GM21737 (cell line): ENCODE results near the gene FAM193A.
"Not testable (repeated sequence)": the region's sequence is repeated elsewhere in the genome, so short reads cannot be mapped to it uniquely, and the experiment has no call there.

ENCODE experiments used
- ATAC-seq: cut with Tn5 transposase; IDR thresholded peaks from one replicate; pipeline ENCODE4 v1.9.1; 2021; ENCODE audit warnings: mild to moderate bottlenecking, moderate library complexity; ENCODE audit not compliant: unreplicated experiment

Gene FAM193A

DNA sequence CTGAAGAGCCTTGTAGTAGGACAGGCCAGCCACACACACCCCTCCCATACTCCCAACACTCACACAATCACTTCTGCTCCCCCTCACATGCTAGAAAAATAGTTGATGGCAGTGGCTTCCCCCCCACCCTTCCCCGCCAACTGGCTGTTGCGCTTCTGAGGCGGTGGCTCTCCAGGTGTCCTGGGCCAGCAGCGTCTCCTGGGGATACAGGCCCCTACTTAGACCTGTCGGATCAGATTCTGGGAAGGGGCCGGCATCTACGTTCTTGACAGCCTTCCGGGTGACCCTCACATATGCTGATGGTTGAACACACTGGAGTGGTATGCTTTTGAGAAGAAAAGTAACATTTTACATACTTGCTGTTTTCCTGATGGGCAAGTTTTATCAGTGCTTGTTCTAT is 179.8 kb downstream of the FAM193A start:
- no peak for ATAC-seq

DNA sequence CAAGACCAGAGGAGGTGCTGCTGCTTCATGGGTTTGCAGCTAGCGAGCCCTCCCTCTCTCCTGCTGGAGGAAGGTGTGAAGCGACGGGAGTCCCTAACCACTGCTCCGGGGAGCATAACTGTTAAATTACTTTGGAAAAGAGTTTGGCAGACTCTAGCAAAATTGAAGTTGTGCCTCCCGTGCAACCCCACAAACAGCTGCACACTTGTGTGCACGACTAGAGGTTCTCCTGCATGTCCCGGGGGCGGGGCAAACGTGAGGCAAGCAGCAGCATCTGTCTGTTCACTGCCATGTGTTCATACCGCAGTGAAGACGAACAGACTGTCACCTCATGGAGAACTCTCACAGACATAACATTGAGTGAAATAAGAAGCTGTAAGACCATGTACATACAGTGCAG is 185.1 kb downstream of the FAM193A start:
- no peak for ATAC-seq

DNA sequence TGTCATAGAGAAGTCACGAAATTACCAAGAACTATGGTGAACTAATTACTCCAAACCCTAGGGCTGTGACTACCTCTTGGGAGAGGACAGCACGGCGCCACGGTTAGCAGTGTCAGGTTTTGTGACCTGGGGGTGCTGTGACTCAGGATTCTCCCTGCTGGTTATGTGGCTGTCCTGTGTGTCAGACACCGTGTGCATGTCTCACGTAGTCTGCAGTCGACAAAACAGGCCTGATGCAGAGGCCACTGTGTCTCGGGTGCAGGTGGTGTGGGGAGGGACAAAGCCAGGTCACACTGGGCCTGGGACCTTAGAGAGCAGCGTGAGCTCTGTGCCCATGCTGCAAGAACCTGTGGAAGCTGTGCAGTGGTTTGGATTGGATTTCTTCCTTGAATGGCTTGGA is 185.6 kb downstream of the FAM193A start:
- no peak for ATAC-seq

DNA sequence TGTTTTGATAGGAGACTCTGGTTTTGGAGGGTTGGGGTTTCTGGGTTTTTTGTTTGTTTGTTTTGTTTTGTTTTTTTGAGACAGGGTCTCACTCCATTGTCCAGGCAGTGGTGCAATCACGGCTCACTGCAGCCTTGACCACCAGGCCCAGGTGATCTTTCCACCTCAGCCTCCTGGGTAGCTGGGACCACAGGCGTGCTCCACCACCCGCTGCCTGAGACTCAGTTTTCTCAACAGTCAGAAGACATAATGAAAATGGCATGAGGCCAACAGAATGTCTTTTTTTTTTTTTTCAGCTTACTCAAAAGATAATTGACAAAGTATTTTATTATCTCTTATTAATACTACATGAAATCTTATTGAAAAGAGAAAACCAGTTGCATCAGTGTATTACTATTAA is 187.3 kb downstream of the FAM193A start:
- no peak for ATAC-seq

DNA sequence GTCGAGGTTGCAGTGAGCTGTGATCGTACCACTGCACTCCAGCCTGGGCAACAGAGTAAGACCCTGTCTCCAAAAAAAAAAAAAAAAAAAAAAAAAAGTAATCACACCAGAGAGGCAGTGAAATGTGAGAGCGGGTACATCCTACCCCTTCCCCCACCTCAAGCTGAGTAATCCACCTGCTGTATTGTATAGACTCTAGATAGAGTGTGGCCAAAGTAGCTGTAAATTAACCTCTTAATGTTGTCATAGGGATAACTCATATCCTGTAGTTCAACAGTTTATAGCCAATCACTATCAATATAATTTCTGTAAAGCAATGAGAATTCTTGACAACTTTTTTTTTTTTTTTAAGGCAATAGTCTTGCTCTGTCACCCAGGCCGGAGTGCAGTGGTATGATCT is 188.9 kb downstream of the FAM193A start:
- no peak for ATAC-seq

DNA sequence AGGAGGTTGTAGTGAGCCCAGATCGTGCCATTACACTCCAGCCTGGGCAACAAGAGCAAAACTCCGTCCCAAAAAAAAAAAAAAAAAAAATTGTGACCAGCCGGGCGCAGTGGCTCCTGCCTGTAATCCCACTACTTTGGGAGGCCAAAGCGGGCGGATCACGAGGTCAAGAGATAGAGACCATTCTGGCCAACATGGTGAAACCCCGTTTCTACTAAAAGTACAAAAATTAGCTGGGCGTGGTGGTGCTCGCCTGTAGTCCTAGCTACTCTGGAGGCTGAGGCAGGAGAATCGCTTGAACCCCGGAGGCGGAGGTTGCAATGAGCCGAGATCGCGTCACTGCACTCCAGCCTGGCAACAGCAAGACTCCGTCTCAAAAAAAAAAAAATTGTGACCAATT is 190.4 kb downstream of the FAM193A start:
- ATAC-seq, result not testable (repeated sequence)

DNA sequence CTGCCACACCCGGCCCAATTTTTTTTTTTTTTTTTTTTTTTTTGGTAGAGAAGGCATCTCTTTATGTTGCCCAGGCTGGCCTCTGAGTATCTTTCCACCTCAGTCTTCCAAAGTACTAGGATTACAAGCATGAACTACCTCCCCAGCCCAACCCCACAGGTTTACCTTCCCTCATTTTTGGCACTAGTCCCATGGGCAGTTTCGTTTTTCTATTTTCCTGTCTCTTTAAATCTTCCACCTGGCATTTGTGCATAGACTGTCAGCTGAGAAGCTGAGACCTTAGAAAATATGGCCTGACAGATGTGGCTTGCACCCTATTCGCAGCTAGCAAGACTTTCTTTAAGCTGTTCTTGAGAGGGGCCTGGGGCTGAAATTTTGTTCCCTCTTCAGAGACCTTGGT is 191.8 kb downstream of the FAM193A start:
- ATAC-seq, result no peak

DNA sequence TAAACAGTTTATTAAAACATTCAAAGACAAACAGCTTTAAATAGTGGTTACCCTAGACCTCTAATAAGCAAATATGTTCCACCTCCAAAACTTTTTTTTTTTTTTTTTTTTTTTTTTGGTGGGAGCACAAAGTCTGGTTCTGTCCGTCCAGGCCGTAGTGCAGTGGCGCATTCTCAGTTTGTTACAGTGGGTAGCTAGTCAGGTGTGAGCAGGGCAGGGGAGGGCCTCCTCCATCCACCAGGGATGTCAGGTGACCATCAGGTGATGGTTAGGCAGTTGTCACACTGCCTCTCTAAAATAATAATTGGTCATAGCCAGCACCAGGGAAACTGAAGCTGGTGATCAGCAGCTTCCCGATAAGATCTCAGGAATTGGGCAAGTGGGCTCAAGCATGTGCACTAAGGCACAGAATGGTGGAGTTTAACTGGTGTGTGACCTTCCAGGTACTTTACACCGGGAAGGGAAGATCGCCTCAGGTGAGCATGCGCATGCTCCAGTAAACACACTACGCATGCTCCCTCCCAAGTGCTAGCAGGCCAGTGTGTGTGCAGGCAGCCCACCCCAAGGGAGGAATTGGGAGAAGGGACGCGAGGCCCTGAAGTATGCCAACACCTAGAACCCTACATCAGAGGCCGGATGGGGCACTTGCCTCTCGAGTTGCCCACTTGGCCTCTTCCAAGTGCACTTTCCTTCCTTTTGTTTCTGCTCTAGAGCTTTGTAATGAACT is 192.5 kb downstream of the FAM193A start:
- no peak for ATAC-seq

DNA sequence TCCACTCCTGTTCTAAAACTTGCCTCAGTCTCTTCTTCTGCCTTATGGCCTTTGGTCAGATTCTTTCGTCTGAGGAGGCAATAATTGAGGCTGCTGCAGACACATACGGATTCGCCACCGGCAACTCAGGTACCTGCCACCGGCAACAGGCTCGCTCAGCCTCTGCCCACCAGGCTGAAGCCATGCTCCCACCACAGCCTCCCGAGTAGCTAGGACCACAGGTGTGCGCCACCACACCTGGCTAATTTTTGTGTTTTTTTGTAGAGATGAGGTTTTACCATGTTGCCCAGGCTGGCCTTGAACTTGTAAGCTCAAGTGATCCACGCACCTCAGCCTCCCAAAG is 193.1 kb downstream of the FAM193A start:
- ATAC-seq, result no peak

DNA sequence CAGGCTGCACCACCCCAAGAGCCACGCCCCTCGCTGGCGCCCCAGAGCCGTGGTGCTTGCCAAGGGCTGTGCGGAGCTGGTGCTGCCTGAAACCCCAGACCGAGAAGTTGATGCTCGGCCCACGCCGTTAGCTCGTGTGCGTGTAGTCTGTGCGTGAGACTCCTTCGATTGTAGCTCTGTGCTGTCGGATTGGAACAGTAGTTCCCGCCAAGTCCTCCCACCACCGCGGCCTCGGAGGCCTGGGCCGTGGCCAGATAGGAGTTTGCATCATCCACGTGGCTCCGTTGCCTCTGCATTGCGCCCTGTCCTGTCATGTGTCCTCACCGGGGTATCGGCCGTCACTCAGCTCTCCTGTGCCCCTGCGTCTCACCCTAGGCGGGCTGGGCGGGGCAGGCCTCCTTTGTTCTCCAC is 195.5 kb downstream of the FAM193A start:
- no peak for ATAC-seq

DNA sequence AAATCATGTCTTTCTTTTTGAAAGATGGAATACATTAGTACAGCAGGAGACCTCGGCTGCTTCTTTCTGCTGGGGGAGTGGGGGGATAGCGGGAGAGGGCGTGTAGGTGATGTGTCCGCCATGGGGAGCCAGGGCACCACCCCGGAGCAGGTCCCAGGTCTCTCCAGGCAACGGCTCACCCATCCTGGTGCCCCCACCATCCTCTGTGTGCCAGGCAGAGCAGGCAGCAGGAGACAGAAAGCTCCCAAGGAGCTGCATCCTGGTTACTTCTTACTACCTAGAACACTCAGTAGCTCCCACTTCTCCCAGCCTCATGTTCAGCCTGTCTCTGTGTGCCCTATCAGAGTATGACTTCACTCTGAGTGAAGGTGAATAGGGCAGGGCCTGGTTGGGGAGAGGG is 196.1 kb downstream of the FAM193A start:
- no peak for ATAC-seq

DNA sequence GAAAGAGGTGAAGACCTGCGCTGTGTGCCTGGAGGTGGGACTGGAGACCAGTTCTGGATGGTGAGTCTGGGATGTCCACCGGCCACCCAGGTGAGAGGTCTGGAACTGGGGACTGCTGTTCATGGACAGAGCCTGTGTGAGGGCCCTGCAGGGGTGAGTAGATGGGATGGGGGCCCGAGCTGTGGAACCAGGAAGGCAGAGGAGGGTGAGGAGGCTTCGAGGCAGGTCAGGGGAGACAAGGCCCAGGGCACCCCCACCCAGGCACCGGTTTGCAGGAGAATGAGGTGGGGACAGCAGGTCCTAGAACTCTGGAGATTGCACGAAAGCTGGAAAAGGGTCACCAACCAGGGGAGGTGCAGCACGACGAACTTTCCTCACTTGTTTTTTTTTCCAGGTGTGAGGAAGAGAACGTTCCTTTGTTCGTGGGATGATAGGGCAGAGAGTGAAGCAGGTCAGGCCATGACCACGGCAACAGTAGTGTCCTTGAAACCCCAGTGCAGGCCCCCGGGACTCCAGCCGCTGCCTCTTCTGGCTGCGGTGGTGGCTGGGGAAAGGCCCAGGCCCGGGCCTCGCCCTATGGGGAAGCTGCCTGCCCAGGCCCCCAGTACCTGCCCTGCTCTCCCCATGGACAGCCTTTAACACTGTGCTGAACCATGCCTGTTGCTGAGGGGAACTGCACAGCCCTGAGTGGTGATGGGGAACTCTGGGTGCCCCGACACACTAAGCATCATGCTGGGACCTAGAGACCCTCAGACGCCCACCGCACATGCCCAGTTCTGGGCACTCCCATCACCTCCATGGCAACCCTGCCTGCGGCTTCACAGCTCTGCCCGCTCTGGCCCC is 196.8 kb downstream of the FAM193A start:
- no peak for ATAC-seq

DNA sequence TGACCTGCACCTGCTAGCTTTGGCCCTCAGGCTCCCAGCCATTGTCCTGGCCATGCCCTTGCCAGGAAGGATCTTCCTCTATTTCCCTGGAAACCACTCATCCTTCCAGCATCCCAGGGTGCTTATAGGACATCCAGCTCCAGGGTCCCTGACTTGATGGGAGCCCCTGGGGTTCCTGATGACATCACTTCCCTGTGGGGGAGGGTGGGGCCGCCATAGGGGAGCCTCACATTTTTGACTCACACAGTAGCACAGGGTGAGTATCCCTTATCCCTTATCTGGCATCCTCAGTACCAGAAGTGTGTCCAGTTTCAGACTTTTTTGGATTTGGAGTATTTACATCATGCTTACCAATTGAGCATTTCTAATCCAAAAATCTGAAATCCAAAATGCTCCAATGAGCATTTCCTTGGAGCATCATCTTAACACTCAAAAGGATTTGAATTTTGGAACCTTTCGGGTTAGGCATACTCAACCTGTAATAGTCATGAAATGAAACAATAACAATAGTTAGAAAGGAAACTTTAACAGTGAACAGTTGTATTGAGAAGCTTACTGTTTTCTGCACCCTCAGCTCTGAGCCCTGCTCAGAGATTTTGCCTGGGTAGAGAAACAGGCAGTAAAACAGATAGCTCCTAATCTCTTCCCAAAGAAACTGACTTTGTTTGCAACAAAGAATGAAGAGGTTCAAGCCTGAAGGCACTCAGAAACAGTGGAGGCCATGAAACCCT is 197.6 kb downstream of the FAM193A start:
- no peak for ATAC-seq

DNA sequence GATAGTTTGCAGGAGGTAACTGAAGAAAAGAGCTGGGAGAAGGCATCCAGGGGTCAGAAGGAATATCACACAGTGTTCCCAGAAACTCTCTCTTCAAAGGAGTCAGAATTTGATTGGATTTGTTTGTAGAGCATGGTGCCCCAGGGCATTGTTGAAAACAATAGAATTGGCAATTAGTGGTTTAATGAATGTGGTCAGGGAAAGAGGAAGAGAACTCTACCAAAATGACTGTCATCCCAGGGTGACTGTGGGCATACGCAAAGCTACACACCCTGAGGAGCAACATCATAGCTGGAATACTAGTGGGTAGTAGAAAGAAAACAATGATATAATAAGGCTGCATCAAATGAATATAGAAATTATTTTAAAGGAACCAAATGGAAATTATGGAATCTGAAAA is 198.2 kb downstream of the FAM193A start:
- no peak for ATAC-seq

DNA sequence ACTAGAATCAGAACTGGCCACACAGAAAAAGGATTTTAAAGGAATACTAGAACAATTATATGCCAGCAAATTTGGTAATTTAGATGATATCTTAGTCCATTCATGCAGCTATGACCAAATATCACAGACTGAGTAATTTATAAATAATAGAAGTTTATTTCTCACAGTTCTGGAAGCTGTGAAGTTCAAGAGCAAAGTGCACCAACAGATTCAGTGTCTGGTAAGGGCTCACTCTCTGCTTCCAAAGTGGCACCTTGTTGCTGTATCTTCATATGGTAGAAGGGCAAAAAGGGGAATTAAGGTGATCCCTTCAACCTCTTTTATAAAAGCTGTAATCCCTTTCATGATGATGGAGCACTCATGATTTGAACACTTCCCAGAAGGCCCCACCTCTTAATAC is 199.4 kb downstream of the FAM193A start:
- no peak for ATAC-seq

DNA sequence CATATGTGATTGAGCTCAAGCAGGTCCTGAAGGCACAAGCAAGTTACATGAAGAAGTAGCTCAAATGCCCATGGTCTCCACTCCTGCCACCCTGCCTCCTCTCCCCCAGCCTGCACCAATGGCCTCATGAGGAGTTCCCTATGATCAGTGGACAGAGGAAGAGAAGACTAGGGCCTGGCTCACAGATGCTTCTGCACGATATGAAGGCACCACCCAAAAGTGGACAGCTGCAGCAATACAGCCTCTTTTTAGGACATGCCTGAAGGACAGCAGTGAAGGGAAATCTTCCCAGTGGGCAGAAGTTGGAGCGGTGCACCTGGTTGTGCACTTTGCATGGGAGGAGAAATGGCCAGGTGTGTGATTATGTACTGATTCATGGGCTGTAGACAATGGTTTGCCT is 201.8 kb downstream of the FAM193A start:
- ATAC-seq, result not testable (repeated sequence)

DNA sequence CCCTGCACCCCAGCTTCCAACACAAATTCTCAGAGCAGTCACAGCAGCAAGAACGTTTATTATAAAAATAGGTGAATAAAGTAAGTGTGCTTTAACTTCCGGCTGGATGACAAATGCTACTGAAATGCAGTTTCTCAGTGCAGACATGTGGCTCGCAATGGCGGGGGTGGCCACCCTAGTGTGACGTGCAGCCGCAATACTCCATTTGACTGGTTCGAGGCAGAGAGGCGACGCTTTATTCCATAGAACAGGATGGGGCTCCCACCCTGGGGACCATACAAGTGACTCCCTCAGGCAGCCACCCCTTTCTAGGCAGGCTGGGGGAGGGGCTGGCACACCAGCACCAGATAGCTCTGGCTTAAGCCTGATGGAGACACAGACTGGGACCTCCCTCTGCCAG is 205.2 kb downstream of the FAM193A start:
- ATAC-seq, result no peak

DNA sequence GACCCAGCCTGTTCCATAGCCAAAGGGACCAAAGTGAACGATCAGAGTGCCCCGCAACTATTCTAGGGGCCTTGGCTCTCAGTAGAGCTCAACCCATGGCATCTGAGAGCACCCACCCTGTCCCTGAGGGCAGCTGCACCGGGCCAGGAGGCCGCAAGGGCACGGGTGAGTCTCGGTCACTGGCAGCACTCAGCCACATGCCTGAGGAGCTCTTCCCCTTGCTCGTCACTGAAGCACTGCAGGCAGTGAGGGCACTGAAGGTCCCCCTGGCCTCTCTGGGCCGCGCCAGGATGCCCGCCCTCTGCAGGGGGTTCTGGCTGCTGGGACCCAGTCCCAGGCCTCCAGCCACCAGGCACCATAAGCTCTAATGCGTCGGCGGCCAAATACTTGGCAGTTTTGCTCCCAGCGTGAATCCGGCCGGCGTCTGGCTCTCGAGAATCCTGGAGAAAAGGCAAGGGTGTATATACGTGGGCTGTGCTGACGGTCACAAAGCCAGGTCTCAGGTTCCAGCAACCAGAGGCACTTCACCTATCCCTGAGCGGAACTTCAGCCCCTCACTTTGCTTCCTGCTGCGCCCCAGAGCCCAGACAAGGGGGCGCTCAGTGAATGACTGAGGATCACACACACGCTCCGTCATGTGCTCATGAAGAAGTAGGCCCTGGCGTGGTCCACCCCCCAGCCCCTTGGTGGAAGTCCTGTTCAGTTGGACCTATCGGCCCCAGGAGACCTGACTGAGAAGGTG is 205.8 kb downstream of the FAM193A start:
- no peak for ATAC-seq

DNA sequence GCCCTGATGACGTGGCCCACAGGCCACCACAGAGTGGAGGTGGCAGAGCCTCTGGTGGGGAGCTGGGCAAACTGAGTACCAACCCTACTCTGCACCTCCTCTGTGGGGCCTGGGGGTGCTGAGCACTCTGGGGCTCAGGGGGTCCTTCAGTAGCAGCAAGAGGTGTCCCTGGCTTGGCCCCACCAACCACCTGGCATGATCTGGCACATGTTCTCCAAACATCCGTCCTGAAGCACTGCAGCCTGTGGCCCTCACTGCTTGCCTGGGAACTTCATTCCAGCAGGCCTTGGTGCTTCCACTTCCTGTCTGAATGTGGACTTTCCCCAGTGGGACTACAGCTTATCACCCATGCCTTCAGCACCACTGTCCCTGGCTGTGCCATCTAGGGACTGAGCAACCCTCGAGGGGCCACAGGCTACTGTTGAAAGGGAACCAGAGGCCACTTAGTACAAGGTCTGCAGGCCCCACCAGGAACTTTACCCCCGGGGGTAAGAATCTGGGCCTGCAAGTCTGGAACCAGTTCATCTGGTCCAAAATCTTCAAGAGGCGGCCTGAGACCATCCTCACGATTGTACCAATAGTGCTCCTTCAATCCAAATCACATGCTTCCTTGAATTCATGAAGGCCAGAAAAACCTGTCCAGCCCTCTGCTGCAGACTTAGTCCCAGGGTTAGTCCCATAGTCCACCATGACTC is 206.5 kb downstream of the FAM193A start:
- no peak for ATAC-seq
